Stimulated activated CD8-positive, alpha-beta memory T cell treated with anti-CD3 and anti-CD28 coated beads, Interleukin-7, amount 100 ng/mL, for 24 hours (primary cell): ENCODE measurements around the gene TEN1.
"Not testable (repeated sequence)": the region's sequence is repeated elsewhere in the genome, so short reads cannot be mapped to it uniquely, and the experiment has no call there.

Experiments
- DNase-seq: peaks from one replicate; pipeline ENCODE4 v3.0.0-alpha.2; 2020; ENCODE audit warnings: low read depth

The TEN1 gene

DNA sequence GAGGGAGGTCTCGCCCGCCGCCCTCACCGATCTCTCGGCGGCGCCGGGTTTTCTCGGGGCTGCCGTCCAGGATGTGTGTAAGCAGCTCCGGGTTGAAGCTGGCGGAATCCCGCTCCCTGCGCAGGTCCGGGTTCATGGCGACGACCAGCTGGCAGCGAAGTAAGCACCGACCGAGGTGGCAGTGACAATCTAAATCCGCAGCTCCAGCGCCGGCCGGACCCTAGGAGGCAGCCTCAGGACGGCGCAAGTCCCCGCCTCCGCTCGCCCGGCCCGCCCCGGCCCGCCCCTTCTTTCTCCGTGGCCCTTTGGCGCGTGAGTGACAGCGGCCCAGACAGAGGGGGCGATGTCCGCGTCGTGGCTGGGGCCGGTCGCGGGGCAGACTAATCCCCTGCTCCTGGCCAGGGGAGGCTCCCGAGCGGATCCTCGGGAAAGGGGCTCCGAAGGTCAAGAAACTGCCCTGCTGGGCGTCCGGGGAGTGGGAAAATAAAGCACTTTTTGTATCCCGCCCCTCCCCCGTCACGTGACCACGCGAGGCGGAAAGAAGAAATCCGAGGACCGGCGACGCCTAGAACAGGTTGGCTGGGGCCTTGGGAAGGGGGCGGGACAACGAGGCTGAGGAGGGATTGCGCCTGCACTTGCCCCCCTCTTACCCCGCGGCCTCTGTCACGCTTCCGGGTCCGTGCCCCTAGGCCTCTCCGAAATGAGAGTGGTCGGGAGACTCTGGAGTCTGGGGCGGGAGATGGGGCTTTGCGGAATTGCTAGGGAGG, at the start of gene TEN1, which contains the start of gene ACOX1:
TSS of gene TEN1 (plus strand) at position 303 of the 767 bp plus-strand sequence. CDS start 6,953 bp downstream, outside the sequence.
TSS of gene ACOX1 (minus strand) at position 229 of the 767 bp plus-strand sequence. CDS start at position 136, 93 bp downstream.
- DNase-seq = peak; percentile 91

- no peak for DNase-seq
These were observed 48.0 kb upstream of the TEN1 start for GRCh38 chr17:75931062-75931461.

DNA sequence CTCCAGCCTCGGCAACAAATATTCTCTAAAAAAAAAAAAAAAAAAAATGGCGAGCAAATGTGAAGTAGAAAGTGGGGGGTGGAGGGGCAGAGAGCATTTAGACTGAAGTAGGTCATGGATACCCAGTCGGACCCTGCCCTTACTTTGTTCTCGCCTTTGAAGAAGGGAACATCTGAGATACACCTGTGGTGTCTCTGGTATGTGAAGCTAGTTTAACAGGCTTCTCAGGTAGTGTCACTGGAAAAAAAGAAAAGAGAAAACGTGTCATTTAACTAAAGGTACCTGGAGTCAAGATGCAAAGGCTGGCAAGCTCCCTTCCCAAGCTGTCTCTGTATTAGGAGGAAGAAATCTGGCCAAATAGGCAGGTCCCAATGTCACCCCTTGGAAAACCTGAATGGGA, 46.2 kb upstream of the TEN1 start:
- no peak for DNase-seq

DNA sequence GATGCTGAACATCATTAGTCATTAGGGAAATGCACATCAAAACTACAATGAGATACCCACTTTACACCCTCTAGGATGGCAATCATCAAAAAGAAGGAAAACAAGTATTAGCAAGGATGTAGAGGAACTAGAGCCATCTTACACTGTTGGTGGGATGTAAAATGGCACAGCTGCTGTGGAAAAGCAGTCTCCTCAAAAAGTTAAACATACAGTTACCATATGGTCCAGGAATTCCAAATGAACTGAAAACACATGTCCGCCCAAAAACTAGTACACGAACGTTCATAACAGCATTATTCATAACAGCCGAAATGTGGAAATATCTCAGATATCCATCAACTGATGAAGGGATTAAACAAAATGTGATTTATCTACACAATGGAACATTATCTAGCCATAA, 45.2 kb upstream of the TEN1 start:
- no peak for DNase-seq

GRCh38 chr17:75937652-75938051, 41.4 kb upstream of the TEN1 start:
- no peak for DNase-seq

- DNase-seq = peak; percentile 75
These were observed 38.2 kb upstream of the TEN1 start, which contains the start of gene FBF1 for GRCh38 chr17:75940727-75941441. Gene FBF1 (minus strand): TSS chr17:75941042. CDS start chr17:75938149, 2,893 bp downstream.

- DNase-seq = no peak
These were observed 37.6 kb upstream of the TEN1 start for GRCh38 chr17:75941442-75941819.

- DNase-seq = no peak
These were observed 36.6 kb upstream of the TEN1 start for GRCh38 chr17:75942473-75942872.

- no peak for DNase-seq
These were observed 35.5 kb upstream of the TEN1 start for GRCh38 chr17:75943491-75943890.

DNA sequence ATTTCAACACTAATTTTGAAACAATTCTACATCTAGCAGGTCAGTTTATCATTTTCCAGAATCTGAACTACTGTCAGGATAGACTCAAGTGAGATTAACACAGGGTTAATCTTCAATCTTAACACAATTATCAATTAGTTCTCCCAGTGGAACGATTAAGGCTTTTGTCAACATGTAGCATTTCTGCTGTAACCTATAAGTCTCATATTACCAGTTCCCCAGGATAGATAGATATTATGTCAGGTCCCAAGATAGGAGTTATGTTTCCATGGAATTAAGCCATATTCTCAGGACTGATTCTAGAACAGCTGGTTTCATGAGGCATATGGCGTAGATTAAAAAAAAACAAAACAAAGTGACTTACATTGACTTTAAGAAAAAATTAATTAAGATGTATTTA, 33.8 kb upstream of the TEN1 start:
- DNase-seq = no peak

DNA sequence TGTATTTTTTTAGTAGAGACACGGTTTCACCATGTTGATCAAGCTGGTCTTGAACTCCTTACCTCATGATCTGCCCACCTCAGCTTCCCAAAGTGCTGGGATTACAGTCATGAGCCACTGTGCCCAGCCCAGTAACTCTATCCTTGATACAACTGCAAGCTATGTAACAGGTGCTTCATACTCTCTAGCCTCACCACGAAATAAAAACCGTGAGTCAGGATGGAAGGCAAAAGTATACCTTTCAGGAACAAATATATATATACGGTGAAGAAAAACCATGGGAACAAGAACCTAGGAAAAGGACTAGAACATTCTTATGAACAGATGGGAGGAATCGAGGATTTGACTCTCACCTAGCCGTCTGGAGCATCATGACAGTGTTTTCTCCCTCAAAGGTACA, 28.6 kb upstream of the TEN1 start:
- DNase-seq = no peak

DNA sequence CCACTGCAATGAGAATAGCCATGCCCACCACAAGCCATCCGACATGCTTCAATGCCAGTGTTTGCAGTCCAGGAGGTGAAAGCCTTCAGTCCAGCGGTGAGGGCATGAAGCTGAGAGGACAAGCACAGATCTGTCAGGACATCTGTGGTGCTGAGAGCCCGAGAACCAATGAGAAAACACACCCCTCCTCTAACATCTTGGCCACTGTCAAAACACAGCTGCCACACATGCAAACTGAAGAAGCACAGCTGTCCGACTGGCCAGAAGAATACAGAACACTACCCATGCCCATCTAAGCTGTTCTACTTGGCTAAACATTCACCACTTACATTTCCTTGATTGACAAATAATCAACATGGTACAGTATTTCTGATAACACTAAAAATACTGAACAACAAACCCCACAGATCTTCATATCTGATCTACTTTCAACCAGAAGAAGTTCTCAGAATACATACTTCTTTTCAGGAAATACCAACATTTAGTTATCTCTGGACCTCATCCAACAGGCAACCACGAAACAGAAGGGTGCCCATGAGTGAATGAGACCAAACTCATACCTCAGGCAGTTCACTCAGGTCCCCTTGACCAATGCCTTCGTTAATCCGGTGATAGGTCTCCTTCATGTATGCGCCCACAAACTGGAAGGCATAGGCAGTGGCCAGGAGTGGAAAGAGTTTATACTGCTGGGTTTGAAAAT, 28.0 kb upstream of the TEN1 start:
- DNase-seq = no peak

DNA sequence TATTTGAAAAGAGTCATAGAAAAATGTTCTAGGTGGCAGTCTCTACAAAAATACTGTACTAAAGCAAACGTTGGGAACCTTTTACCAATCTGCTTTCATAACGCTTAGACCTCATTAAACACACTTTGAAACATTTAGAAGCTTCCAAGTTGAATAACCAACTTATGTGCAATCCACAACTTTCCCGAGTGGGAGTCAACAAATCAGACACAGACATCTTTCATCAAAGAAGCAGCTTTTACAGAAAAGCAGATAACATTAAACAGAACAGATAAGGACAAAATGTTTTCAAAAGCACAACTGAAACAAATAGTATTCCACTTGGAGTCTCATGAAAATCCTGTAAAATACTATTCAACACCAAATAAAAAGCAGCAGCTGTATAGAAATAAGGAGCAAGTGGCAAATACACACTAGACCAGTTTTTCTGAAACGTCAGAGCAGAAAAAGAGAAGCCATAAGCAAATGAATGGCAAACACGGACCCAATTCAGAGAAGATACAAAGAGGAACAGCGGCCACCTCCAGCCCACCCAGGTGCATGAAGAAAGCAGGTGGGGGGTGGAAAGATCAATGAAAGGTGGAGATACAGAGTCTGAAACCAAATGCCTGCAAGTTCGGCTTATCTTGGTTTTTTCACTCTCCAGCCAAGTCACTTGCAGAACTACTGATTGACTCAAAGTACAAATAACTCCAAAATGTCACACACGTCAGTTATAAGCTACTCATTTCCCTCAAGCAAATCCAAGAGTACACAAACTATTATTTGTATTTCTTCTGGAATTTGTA, 19.8 kb upstream of the TEN1 start:
- DNase-seq = no peak

- no peak for DNase-seq
These were observed 19.1 kb upstream of the TEN1 start for GRCh38 chr17:75959839-75960511.

DNA sequence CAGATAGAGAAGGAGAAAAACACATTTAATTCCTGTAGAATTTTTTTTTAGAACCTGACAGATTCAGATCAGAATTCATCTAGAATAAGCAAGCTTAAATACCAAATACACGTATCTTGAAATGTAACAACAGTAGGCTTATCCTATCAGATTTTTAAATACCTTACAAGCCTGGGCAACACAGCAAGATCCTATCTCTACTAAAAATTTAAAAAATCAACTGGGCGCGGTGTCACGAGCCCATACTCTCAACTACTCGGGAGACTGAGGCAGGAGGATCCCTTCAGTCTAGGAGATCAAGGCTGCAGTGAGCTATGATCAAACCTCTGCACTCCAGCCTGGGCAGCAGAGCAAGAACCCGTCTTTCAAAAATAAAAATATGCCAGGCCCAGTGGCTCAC, 13.6 kb upstream of the TEN1 start:
- DNase-seq = no peak

- DNase-seq = not testable (repeated sequence)
These were observed 10.0 kb upstream of the TEN1 start for GRCh38 chr17:75969044-75969443.

DNA sequence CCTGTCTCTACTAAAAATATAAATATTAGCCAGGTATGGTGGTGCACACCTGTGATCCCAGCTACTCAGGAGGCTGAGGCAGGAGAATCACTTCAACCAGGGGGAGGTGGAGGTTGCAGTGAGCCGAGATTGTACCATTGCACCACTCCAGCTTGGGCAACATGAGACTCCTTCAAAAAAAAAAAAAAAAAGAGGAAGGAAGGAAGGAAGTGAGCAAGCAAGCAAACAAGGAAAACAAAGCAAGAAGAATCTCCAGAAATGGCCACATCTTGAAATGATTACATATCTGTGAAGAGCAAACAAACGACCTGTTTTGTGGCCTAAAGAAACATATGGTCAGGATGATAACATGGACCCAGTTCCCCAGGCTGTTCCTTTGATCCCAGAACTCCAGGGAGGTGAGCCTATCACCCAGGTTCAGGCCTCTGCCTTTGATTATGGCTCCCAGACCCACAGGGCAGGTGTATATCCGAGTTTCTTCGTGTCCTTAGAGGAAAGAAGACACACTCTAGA, 9.0 kb upstream of the TEN1 start:
- no peak for DNase-seq

- DNase-seq = no peak
These were observed 8.4 kb upstream of the TEN1 start for GRCh38 chr17:75970626-75971025.

DNA sequence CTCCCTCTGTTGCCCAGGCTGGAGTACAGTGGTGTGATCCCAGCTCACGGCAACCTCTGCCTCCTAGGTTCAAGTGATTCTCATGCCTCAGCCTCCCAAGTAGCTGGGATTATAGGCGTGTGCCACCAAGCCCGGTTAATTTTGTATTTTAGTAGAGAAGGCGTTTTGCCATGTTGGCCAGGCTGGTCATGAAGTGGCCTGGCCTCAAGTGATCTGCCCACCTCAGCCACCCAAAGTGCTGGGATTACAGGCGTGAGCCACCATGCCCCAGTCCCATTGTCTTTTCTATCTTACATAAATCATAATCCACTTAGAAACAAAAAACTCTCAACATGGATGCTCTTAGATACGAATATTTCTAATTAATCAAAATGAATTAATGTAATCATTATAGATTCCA, 3.9 kb upstream of the TEN1 start:
- DNase-seq = not testable (repeated sequence)

- DNase-seq = no peak
These were observed 3.3 kb upstream of the TEN1 start for GRCh38 chr17:75975757-75976174.
